GM04503 (cell line): ENCODE data around the gene SLC25A25.

Experiments
- DNase-seq: peaks from one replicate; pipeline ENCODE4 v3.0.0-alpha.2; 2012; ENCODE audit warnings: low read depth

The SLC25A25 gene

GRCh38 chr9:128145536-128145935, 77.5 kb downstream of the SLC25A25 start:
- no peak for DNase-seq

GRCh38 chr9:128145951-128146351, 77.9 kb downstream of the SLC25A25 start:
- DNase-seq: no peak

GRCh38 chr9:128146591-128147120, 78.6 kb downstream of the SLC25A25 start:
- DNase-seq: no peak

- DNase-seq: no peak
These were observed 80.5 kb downstream of the SLC25A25 start for GRCh38 chr9:128148509-128149000.

GRCh38 chr9:128149001-128149701, 81.1 kb downstream of the SLC25A25 start, which contains the start of gene LCN2:
Gene LCN2 (plus strand): TSS chr9:128149453. CDS start chr9:128149526, 73 bp downstream.
- no peak for DNase-seq

GRCh38 chr9:128149951-128150593, 82.0 kb downstream of the SLC25A25 start:
- DNase-seq: no peak

GRCh38 chr9:128150594-128151308, 82.7 kb downstream of the SLC25A25 start:
- DNase-seq: no peak

GRCh38 chr9:128151309-128152132, 83.5 kb downstream of the SLC25A25 start:
- DNase-seq: no peak

- no peak for DNase-seq
These were observed 84.4 kb downstream of the SLC25A25 start for GRCh38 chr9:128152133-128153059.

- no peak for DNase-seq
These were observed 85.3 kb downstream of the SLC25A25 start for GRCh38 chr9:128153060-128153946.

GRCh38 chr9:128153947-128154695, 86.1 kb downstream of the SLC25A25 start:
- no peak for DNase-seq

- DNase-seq: no peak
These were observed 87.9 kb downstream of the SLC25A25 start for GRCh38 chr9:128155736-128156500.
